WTC11 (cell line): ENCODE measurements around the gene GAS2L1. TPM values are rescaled to one million over a fixed set of nuclear protein-coding genes. Genes with fewer than 3 reads are reported as not detected.

Experiments used
- ATAC-seq: fragments of 200-7000 bp; cut with Tn5 transposase; 2 replicates; pipeline ENCODE4 v1.10.0; 2021; ENCODE audit warnings: mild to moderate bottlenecking, moderate library complexity
- CTCF ChIA-PET: fragments of 300-600 bp; sonication (Branson Sonifier 250); formaldehyde crosslinking; loops from one replicate; lab custom pipeline; 2021; ENCODE audit warnings: antibody characterized with exemption; lab: Charles Lee
- POLR2A ChIA-PET: fragments of 350-600 bp; sonication (Branson Sonifier 250); formaldehyde crosslinking; loops from one replicate; lab custom pipeline; 2021; ENCODE audit warnings: antibody characterized with exemption; lab: Charles Lee
- DNase-seq: peaks from one replicate; pipeline ENCODE4 v3.0.0; 2021; ENCODE audit warnings: low spot score
- H3K27ac Mint-ChIP-seq: 2 replicates; pipeline ENCODE4 v1.8.0; 2021; ENCODE audit warnings: mixed read lengths
- H3K27me3 Mint-ChIP-seq: 2 replicates; pipeline ENCODE4 v1.8.0; 2021; ENCODE audit warnings: low read depth, mild to moderate bottlenecking, moderate library complexity, mixed read lengths
- H3K36me3 Mint-ChIP-seq: 2 replicates; pipeline ENCODE4 v1.8.0; 2021; ENCODE audit warnings: mixed read lengths
- H3K4me1 Mint-ChIP-seq: 2 replicates; pipeline ENCODE4 v1.8.0; 2022; ENCODE audit warnings: mixed read lengths
- H3K4me3 Mint-ChIP-seq: 2 replicates; pipeline ENCODE4 v1.8.0; 2021; ENCODE audit warnings: mild to moderate bottlenecking, moderate library complexity, mixed read lengths
- H3K9me3 Mint-ChIP-seq: 2 replicates; pipeline ENCODE4 v1.8.0; 2021; ENCODE audit warnings: mixed read lengths
- ATF1 ChIP-seq: sonication (generic); formaldehyde crosslinking; IDR thresholded peaks from 2 replicates; pipeline ENCODE4 v1.8.1; 2023; ENCODE audit warnings: mild to moderate bottlenecking, moderate library complexity, missing genetic modification reagents
- EMX1 ChIP-seq: fragments of 250-450 bp; sonication (Bioruptor Pico); IDR thresholded peaks from 2 replicates; pipeline ENCODE4 v1.8.0; 2021; ENCODE audit warnings: mild to moderate bottlenecking
- NFE2L1 ChIP-seq: sonication (generic); formaldehyde crosslinking; IDR thresholded peaks from 2 replicates; pipeline ENCODE4 v1.8.1; 2023; ENCODE audit warnings: missing genetic modification reagents
- SMAD3 ChIP-seq: sonication (generic); formaldehyde crosslinking; IDR thresholded peaks from 2 replicates; pipeline ENCODE4 v1.8.0; 2022; ENCODE audit warnings: missing genetic modification reagents, mild to moderate bottlenecking, borderline replicate concordance
- SMAD4 ChIP-seq: sonication (generic); formaldehyde crosslinking; IDR thresholded peaks from 2 replicates; pipeline ENCODE4 v1.8.0; 2022; ENCODE audit warnings: mild to moderate bottlenecking, missing genetic modification reagents
- ZNF232 ChIP-seq: sonication (generic); formaldehyde crosslinking; IDR thresholded peaks from 2 replicates; pipeline ENCODE4 v1.8.0; 2022; ENCODE audit warnings: mild to moderate bottlenecking, missing genetic modification reagents
- ZNF263 ChIP-seq: sonication (generic); formaldehyde crosslinking; IDR thresholded peaks from 2 replicates; pipeline ENCODE4 v1.8.1; 2022; ENCODE audit warnings: low read depth, mild to moderate bottlenecking, moderate library complexity, missing genetic modification reagents
- total RNA-seq: library from RNA; stranded (reverse); gene quantifications from 3 replicates; pipeline ENCODE4 v1.2.3, GENCODE V29; 2021
- TF ChIP-seq, protein P1 (sequence below): fragments of 250-450 bp; sonication (Bioruptor Pico); IDR thresholded peaks from 2 replicates; pipeline ENCODE4 v1.9.0; 2021; ENCODE audit warnings: mild to moderate bottlenecking
- TF ChIP-seq, protein P2 (sequence below): fragments of 200-600 bp; IDR thresholded peaks from 2 replicates; pipeline ENCODE4 v1.8.0; 2022; ENCODE audit warnings: antibody characterized with exemption
- TF ChIP-seq, protein P3 (sequence below): sonication (generic); formaldehyde crosslinking; IDR thresholded peaks from 2 replicates; pipeline ENCODE4 v1.8.1; 2023; ENCODE audit warnings: mild to moderate bottlenecking, missing genetic modification reagents, borderline replicate concordance
- TF ChIP-seq, protein P4 (sequence below): sonication (generic); formaldehyde crosslinking; IDR thresholded peaks from 2 replicates; pipeline ENCODE4 v1.8.1; 2023; ENCODE audit warnings: mild to moderate bottlenecking, missing genetic modification reagents, moderate library complexity
- TF ChIP-seq, protein P5 (sequence below): fragments of 250-450 bp; sonication (Bioruptor Pico); IDR thresholded peaks from 2 replicates; pipeline ENCODE4 v2.1.2; 2022; ENCODE audit warnings: mild to moderate bottlenecking, moderate library complexity
- TF ChIP-seq, protein P6 (sequence below): sonication (generic); formaldehyde crosslinking; IDR thresholded peaks from 2 replicates; pipeline ENCODE4 v1.8.0; 2023; ENCODE audit warnings: missing genetic modification reagents
- TF ChIP-seq, protein P7 (sequence below): sonication (generic); formaldehyde crosslinking; IDR thresholded peaks from 2 replicates; pipeline ENCODE4 v1.8.1; 2023; ENCODE audit warnings: mild to moderate bottlenecking, missing genetic modification reagents, moderate library complexity
- TF ChIP-seq, protein P8 (sequence below): sonication (generic); formaldehyde crosslinking; IDR thresholded peaks from 2 replicates; pipeline ENCODE4 v1.8.0; 2022; ENCODE audit warnings: mild to moderate bottlenecking, missing genetic modification reagents
- TF ChIP-seq, protein P9 (sequence below): sonication (generic); formaldehyde crosslinking; IDR thresholded peaks from 2 replicates; pipeline ENCODE4 v1.8.0; 2022; ENCODE audit warnings: mild to moderate bottlenecking, missing genetic modification reagents

GAS2L1 gene
- total RNA-seq, 1 experiment from 2014 or later, result 19.9 TPM

DNA sequence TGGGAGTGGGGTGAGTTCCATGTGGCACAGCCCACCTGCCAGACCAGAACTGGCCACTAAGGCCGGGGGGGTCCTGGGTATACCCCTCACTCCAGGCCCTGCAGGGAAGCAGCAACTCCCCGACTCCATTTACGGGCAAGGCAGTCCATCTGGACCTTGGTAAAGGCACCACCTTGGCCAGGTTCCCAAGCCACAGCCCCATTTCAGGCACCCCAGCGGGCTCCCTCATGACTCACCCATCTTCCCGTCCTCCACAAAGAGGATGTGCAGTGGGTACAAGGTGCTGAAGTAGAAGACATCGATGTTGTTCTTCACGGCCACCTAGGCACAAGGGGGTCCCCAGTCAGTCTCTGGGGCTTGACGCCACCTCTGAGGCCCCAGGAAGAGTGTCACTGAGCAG is 24.8 kb downstream of the GAS2L1 start:
- peaks cover 15% of the 10 kb centered on the region; the same call in 1 of the 2 replicates for H3K36me3 Mint-ChIP-seq
- H3K27me3 Mint-ChIP-seq, result no peaks in the 10 kb centered on the region
- H3K4me1 Mint-ChIP-seq, result no peaks in the 10 kb centered on the region
- ATAC-seq (no peak), DNase-seq (no peak)
- no peaks in the 10 kb centered on the region for H3K9me3 Mint-ChIP-seq
- H3K4me3 Mint-ChIP-seq, result no peak overlapping the region
- TF ChIP-seq ATF1 (CRISPR knock-in tag) (no peak), SMAD4 (CRISPR knock-in tag) (no peak), SMAD3 (CRISPR knock-in tag) (no peak), ZNF232 (CRISPR knock-in tag) (no peak), NFE2L1 (CRISPR knock-in tag) (no peak)
- TF ChIP-seq, protein P1, sequence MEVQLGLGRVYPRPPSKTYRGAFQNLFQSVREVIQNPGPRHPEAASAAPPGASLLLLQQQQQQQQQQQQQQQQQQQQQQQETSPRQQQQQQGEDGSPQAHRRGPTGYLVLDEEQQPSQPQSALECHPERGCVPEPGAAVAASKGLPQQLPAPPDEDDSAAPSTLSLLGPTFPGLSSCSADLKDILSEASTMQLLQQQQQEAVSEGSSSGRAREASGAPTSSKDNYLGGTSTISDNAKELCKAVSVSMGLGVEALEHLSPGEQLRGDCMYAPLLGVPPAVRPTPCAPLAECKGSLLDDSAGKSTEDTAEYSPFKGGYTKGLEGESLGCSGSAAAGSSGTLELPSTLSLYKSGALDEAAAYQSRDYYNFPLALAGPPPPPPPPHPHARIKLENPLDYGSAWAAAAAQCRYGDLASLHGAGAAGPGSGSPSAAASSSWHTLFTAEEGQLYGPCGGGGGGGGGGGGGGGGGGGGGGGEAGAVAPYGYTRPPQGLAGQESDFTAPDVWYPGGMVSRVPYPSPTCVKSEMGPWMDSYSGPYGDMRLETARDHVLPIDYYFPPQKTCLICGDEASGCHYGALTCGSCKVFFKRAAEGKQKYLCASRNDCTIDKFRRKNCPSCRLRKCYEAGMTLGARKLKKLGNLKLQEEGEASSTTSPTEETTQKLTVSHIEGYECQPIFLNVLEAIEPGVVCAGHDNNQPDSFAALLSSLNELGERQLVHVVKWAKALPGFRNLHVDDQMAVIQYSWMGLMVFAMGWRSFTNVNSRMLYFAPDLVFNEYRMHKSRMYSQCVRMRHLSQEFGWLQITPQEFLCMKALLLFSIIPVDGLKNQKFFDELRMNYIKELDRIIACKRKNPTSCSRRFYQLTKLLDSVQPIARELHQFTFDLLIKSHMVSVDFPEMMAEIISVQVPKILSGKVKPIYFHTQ (CRISPR knock-in tag), result no peak
- TF ChIP-seq, protein P2, sequence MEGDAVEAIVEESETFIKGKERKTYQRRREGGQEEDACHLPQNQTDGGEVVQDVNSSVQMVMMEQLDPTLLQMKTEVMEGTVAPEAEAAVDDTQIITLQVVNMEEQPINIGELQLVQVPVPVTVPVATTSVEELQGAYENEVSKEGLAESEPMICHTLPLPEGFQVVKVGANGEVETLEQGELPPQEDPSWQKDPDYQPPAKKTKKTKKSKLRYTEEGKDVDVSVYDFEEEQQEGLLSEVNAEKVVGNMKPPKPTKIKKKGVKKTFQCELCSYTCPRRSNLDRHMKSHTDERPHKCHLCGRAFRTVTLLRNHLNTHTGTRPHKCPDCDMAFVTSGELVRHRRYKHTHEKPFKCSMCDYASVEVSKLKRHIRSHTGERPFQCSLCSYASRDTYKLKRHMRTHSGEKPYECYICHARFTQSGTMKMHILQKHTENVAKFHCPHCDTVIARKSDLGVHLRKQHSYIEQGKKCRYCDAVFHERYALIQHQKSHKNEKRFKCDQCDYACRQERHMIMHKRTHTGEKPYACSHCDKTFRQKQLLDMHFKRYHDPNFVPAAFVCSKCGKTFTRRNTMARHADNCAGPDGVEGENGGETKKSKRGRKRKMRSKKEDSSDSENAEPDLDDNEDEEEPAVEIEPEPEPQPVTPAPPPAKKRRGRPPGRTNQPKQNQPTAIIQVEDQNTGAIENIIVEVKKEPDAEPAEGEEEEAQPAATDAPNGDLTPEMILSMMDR, result no peak
- TF ChIP-seq, protein P3, sequence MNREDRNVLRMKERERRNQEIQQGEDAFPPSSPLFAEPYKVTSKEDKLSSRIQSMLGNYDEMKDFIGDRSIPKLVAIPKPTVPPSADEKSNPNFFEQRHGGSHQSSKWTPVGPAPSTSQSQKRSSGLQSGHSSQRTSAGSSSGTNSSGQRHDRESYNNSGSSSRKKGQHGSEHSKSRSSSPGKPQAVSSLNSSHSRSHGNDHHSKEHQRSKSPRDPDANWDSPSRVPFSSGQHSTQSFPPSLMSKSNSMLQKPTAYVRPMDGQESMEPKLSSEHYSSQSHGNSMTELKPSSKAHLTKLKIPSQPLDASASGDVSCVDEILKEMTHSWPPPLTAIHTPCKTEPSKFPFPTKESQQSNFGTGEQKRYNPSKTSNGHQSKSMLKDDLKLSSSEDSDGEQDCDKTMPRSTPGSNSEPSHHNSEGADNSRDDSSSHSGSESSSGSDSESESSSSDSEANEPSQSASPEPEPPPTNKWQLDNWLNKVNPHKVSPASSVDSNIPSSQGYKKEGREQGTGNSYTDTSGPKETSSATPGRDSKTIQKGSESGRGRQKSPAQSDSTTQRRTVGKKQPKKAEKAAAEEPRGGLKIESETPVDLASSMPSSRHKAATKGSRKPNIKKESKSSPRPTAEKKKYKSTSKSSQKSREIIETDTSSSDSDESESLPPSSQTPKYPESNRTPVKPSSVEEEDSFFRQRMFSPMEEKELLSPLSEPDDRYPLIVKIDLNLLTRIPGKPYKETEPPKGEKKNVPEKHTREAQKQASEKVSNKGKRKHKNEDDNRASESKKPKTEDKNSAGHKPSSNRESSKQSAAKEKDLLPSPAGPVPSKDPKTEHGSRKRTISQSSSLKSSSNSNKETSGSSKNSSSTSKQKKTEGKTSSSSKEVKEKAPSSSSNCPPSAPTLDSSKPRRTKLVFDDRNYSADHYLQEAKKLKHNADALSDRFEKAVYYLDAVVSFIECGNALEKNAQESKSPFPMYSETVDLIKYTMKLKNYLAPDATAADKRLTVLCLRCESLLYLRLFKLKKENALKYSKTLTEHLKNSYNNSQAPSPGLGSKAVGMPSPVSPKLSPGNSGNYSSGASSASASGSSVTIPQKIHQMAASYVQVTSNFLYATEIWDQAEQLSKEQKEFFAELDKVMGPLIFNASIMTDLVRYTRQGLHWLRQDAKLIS (CRISPR knock-in tag), result no peak
- no peak overlapping the region for H3K27ac Mint-ChIP-seq
- POLR2A ChIA-PET, result no interaction called here
- CTCF ChIA-PET, result no interaction called here

DNA sequence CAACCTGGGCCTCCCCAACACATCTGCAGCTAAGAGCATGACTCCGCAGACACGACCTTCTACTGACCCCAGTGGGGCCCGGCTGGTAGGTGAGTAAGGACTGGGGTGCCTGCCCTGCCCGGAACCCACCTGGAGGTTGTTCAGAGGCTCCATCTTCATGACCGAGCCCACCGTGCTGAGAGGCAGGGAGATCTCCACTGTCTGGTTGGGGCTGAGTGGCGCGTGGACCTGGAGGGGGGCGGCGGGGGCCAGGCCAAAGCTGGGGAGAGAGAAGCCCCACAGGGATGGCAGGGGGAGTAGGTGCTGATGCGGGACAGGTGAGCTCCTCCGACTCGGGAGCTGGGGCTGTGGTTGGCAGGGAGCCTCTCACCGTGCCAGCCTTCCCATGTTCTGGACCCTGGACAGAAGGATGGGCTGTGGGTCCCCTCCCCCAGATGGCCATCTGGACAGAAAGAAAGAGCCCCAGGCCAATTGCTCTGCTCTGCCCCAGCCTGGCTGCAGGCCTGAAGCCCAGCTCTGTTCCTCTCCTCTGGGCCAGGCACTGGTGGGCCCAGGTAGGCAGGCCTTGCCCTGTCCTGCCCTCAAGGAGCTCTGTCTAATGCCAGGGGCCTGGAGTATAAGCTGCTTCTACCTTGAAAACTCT is 25.3 kb downstream of the GAS2L1 start:
- POLR2A ChIA-PET, result no interaction called here
- peaks cover 17% of the 10 kb centered on the region; the same call in 1 of the 2 replicates for H3K36me3 Mint-ChIP-seq
- no peak overlapping the region for H3K27ac Mint-ChIP-seq
- no peak for ATAC-seq
- no peaks in the 10 kb centered on the region for H3K9me3 Mint-ChIP-seq
- CTCF ChIA-PET, result interaction anchor here (1.4 kb wide), 1 partner anchor 8 kb away, joined by 3 read pairs; no protein-coding TSS in a partner anchor
- H3K27me3 Mint-ChIP-seq, result no peaks in the 10 kb centered on the region
- no peaks in the 10 kb centered on the region for H3K4me1 Mint-ChIP-seq
- H3K4me3 Mint-ChIP-seq, result no peak overlapping the region
- no peak for DNase-seq
- TF ChIP-seq, protein P4, sequence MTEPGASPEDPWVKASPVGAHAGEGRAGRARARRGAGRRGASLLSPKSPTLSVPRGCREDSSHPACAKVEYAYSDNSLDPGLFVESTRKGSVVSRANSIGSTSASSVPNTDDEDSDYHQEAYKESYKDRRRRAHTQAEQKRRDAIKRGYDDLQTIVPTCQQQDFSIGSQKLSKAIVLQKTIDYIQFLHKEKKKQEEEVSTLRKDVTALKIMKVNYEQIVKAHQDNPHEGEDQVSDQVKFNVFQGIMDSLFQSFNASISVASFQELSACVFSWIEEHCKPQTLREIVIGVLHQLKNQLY, result no peak
- TF ChIP-seq EMX1 (no peak), ZNF263 (CRISPR knock-in tag) (no peak)
- TF ChIP-seq, protein P5, sequence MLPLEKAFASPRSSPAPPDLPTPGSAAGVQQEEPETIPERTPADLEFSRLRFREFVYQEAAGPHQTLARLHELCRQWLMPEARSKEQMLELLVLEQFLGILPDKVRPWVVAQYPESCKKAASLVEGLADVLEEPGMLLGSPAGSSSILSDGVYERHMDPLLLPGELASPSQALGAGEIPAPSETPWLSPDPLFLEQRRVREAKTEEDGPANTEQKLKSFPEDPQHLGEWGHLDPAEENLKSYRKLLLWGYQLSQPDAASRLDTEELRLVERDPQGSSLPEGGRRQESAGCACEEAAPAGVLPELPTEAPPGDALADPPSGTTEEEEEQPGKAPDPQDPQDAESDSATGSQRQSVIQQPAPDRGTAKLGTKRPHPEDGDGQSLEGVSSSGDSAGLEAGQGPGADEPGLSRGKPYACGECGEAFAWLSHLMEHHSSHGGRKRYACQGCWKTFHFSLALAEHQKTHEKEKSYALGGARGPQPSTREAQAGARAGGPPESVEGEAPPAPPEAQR (CRISPR knock-in tag), result no peak
- TF ChIP-seq, protein P6, sequence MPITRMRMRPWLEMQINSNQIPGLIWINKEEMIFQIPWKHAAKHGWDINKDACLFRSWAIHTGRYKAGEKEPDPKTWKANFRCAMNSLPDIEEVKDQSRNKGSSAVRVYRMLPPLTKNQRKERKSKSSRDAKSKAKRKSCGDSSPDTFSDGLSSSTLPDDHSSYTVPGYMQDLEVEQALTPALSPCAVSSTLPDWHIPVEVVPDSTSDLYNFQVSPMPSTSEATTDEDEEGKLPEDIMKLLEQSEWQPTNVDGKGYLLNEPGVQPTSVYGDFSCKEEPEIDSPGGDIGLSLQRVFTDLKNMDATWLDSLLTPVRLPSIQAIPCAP (CRISPR knock-in tag), result no peak
- TF ChIP-seq, protein P7, sequence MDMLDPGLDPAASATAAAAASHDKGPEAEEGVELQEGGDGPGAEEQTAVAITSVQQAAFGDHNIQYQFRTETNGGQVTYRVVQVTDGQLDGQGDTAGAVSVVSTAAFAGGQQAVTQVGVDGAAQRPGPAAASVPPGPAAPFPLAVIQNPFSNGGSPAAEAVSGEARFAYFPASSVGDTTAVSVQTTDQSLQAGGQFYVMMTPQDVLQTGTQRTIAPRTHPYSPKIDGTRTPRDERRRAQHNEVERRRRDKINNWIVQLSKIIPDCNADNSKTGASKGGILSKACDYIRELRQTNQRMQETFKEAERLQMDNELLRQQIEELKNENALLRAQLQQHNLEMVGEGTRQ (CRISPR knock-in tag), result no peak
- TF ChIP-seq, protein P8, sequence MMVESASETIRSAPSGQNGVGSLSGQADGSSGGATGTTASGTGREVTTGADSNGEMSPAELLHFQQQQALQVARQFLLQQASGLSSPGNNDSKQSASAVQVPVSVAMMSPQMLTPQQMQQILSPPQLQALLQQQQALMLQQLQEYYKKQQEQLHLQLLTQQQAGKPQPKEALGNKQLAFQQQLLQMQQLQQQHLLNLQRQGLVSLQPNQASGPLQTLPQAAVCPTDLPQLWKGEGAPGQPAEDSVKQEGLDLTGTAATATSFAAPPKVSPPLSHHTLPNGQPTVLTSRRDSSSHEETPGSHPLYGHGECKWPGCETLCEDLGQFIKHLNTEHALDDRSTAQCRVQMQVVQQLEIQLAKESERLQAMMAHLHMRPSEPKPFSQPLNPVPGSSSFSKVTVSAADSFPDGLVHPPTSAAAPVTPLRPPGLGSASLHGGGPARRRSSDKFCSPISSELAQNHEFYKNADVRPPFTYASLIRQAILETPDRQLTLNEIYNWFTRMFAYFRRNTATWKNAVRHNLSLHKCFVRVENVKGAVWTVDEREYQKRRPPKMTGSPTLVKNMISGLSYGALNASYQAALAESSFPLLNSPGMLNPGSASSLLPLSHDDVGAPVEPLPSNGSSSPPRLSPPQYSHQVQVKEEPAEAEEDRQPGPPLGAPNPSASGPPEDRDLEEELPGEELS (CRISPR knock-in tag), result no peak
- TF ChIP-seq, protein P9, sequence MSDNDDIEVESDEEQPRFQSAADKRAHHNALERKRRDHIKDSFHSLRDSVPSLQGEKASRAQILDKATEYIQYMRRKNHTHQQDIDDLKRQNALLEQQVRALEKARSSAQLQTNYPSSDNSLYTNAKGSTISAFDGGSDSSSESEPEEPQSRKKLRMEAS (CRISPR knock-in tag), result no peak
- TF ChIP-seq, protein P2, result no peak
